ENCODE measurements around the gene HSD17B12.
"Not testable (repeated sequence)": the region's sequence is repeated elsewhere in the genome, so short reads cannot be mapped to it uniquely, and the experiment has no call there.

Gene HSD17B12

DNA sequence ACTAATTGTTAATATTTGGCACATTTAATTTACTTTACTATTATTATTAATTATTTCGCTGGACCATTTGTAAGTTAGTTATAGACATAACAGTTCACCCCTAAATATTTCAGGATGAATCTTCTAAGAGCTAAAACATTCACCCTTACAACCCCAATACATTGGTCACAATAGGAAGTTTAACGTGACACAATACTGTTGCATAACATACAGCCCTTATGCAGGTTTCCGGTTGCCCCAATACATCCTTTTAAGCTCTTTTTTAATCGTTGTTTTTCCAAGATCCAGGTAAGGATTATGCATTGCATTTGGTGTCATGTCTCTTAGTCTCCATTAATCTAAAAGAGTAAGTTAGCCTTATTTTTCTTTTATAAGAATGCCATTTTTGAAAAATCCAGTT, 71.2 kb downstream of the HSD17B12 start:
- no peak for TF ChIP-seq POLR2A (IDR thresholded peaks at IDR 0.05; ENCODE audit: low read depth, low read length)
- TF ChIP-seq POLR2AphosphoS5 (IDR thresholded peaks at IDR 0.05; ENCODE audit: low read depth, low read length) = no peak
- no peak for TF ChIP-seq TAF1 (IDR thresholded peaks at IDR 0.05; ENCODE audit: borderline replicate concordance, low read depth, low read length)
- FAIRE-seq = peak; percentile 27
- DNase-seq (ENCODE audit: insufficient read length) = no peak

DNA sequence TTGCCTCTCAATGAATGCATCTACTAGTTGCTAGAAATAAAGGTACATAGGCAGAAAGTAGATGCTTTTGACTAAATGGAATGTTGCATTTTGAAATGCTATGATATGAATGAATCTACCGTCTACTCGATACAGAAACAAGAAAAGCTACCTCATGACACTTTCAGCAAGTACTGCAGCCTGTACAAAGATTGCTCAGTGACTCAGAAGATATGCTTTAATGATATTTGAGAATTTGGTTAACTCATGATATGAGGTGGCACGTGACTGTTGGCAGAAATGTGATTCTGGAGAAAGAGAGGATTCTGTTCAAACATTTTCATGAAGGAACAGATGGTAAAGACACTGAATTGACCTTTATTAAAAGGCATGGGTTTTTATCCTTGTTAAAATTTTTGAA, 76.0 kb downstream of the HSD17B12 start:
- TF ChIP-seq POLR2A (IDR thresholded peaks at IDR 0.05; ENCODE audit: low read depth, low read length) = no peak
- no peak for TF ChIP-seq TAF1 (IDR thresholded peaks at IDR 0.05; ENCODE audit: borderline replicate concordance, low read depth, low read length)
- no peak for TF ChIP-seq POLR2AphosphoS5 (IDR thresholded peaks at IDR 0.05; ENCODE audit: low read depth, low read length)
- peak; percentile 51 for FAIRE-seq
- DNase-seq (ENCODE audit: insufficient read length) = no peak

DNA sequence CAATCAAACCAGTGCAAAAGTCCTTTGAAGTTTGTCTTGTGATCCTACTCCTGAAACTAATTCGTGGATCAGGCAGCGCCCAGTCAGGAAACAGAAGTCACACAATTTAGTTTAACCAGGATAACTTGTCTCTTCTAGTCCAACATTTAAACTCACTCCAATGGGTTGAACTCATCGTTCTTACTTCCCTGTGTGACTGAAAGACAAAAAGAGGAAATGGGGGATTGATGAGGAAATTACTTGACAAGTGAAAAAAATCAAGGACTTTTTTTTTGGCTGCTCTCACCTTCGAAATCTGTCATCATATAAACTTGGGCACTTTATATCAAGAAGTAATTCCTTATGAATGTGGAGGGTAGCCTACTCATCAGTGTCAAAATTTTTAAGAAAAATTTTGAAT, 78.4 kb downstream of the HSD17B12 start:
- TF ChIP-seq TAF1 (IDR thresholded peaks at IDR 0.05; ENCODE audit: borderline replicate concordance, low read depth, low read length) = no peak
- TF ChIP-seq POLR2A (IDR thresholded peaks at IDR 0.05; ENCODE audit: low read depth, low read length) = no peak
- TF ChIP-seq POLR2AphosphoS5 (IDR thresholded peaks at IDR 0.05; ENCODE audit: low read depth, low read length) = no peak
- peak; percentile 48 for FAIRE-seq
- DNase-seq (ENCODE audit: insufficient read length) = no peak

DNA sequence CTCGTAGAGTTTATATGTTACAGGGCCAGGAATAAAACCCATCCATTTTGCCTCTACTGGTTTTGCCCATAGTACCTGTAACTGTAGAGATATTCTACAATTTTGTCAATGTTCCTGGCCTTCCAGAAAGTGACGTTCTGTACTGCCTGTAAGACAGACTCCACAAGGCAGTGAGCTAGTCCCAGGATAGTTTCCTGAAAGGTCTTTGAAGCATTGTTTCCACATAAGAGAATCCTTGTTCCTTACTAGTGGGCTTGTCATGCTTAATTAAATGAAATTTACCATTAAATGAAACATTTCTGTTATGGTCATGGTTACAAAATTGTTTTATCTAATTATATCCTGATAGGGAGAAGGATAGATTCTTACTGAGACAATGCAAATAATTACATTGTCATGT, 80.4 kb downstream of the HSD17B12 start:
- DNase-seq (ENCODE audit: insufficient read length) = no peak
- no peak for FAIRE-seq
- TF ChIP-seq POLR2A (IDR thresholded peaks at IDR 0.05; ENCODE audit: low read depth, low read length) = no peak
- TF ChIP-seq TAF1 (IDR thresholded peaks at IDR 0.05; ENCODE audit: borderline replicate concordance, low read depth, low read length) = no peak
- TF ChIP-seq POLR2AphosphoS5 (IDR thresholded peaks at IDR 0.05; ENCODE audit: low read depth, low read length) = no peak

DNA sequence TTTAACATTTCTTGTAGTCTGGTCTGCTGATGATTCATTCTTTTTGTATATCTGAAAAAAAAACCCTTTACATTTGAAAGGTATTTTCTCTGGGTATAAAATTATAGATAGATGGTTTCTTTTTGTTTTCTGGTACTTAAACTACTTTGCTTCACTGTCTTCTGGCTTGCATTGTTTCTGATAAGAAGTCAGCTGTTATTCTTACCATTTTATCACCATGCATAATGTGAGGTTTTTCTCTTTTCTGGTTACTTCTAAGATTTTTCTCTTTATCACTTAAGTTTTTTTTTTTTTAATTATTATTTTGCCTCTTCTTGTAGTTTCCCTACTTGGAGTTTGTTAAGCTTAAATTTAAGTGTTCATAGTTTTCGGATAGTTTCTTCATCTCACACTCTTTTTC, 84.7 kb downstream of the HSD17B12 start:
- DNase-seq (ENCODE audit: insufficient read length) = no peak
- no peak for TF ChIP-seq POLR2A (IDR thresholded peaks at IDR 0.05; ENCODE audit: low read depth, low read length)
- no peak for TF ChIP-seq POLR2AphosphoS5 (IDR thresholded peaks at IDR 0.05; ENCODE audit: low read depth, low read length)
- no peak for TF ChIP-seq TAF1 (IDR thresholded peaks at IDR 0.05; ENCODE audit: borderline replicate concordance, low read depth, low read length)
- no peak for FAIRE-seq

DNA sequence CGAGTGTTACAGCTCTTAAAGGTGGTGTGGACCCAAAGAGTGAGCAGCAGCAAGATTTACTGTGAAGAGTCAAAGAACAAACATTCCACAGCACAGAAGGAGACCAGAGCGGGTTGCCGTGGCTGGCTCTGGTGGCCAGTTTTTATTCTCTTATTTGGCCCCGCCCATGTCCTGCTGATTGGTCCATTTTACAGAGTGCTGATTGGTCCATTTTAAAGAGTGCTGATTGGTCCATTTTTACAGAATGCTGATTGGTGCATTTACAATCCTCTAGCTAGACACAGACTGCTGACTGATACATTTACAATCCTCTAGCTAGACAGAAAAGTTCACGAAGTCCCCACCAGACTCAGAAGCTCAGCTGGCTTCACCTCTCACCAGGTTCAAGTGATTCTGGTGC, 88.1 kb downstream of the HSD17B12 start:
- not testable (repeated sequence) for DNase-seq (ENCODE audit: insufficient read length); FAIRE-seq

DNA sequence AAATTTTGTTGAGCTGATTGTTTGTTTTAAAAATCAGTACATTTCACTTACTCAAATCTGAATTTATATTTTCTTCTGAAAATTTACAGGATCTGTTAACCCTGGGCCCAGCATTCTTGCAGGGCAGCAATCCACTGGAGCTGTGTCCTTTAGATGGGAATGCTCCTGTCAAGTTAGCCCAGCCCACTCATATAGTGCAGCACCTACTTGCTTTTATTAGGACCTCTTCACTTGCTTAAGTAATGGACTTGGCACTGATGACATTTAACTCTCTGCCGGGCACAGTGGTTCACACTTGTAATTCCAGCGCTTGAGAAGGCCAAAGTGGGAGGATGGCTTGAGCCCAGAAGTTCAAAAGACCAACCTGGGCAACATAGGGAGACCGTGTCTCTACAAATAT, 89.6 kb downstream of the HSD17B12 start:
- FAIRE-seq = no peak
- no peak for DNase-seq (ENCODE audit: insufficient read length)
- TF ChIP-seq POLR2AphosphoS5 (IDR thresholded peaks at IDR 0.05; ENCODE audit: low read depth, low read length) (no peak), POLR2A (IDR thresholded peaks at IDR 0.05; ENCODE audit: low read depth, low read length) (no peak), TAF1 (IDR thresholded peaks at IDR 0.05; ENCODE audit: borderline replicate concordance, low read depth, low read length) (no peak)

DNA sequence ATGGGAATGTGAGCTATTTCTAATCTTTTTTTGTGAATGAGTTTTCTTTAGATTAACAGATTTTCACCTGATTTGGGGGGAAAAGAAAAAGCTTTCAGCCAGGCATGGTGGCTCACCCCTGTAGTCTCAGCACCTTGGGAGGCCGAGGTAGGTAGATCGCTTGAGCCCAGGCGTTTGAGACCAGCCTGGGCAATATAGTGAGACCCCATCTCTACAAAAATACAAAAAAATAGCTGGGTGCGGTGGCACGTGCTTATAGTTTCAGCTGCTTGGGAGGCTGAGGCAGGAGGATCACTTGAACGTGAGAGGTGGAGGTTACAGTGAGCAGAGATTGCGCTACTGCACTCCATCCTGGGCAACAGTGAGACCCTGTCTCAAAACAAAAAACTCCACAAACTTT, 92.2 kb downstream of the HSD17B12 start:
- no peak for DNase-seq (ENCODE audit: insufficient read length)
- TF ChIP-seq TAF1 (IDR thresholded peaks at IDR 0.05; ENCODE audit: borderline replicate concordance, low read depth, low read length) (no peak), POLR2AphosphoS5 (IDR thresholded peaks at IDR 0.05; ENCODE audit: low read depth, low read length) (no peak), POLR2A (IDR thresholded peaks at IDR 0.05; ENCODE audit: low read depth, low read length) (no peak)
- no peak for FAIRE-seq

DNA sequence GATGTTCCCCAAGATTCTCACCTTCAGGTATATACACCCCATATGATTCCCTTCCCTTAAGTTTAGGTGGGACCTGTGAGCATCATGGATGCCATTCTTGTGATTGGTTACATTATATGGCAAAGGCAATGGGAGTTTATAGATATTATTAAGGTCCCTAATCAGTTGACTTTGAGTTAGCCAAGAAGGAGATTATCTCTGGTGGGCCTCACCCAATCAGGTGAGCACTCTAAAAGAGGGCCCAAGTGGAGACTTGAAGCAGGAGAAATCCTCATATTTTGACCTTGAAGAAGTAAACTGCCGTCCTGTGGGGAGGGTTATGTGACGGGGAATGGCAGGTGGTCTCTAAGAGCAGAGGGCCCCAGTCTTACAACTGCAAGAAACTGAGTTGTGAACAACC, 94.2 kb downstream of the HSD17B12 start:
- no peak for TF ChIP-seq POLR2AphosphoS5 (IDR thresholded peaks at IDR 0.05; ENCODE audit: low read depth, low read length)
- TF ChIP-seq POLR2A (IDR thresholded peaks at IDR 0.05; ENCODE audit: low read depth, low read length) = no peak
- TF ChIP-seq TAF1 (IDR thresholded peaks at IDR 0.05; ENCODE audit: borderline replicate concordance, low read depth, low read length) = no peak
- DNase-seq (ENCODE audit: insufficient read length) (no peak), FAIRE-seq (no peak)

DNA sequence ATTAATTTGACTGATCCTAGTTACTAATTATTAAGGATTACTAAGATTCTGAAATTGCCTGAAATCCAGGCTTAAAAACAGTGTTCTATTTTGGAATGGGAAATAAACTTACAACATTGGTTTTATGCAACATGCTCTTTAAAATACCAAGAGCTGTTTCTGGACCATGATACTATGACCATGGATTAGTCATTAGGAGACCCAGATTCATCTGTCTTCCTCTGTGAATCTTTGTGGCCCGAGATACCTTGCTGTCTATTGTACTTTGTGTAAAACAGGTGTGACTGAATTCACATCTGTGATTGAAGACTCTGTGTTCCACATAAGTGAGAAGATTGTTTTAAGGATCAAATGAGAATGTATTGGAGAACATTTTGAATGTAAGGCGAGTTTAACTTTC, 98.8 kb downstream of the HSD17B12 start:
- no peak for FAIRE-seq
- DNase-seq (ENCODE audit: insufficient read length) = no peak
- no peak for TF ChIP-seq TAF1 (IDR thresholded peaks at IDR 0.05; ENCODE audit: borderline replicate concordance, low read depth, low read length)
- no peak for TF ChIP-seq POLR2A (IDR thresholded peaks at IDR 0.05; ENCODE audit: low read depth, low read length)
- TF ChIP-seq POLR2AphosphoS5 (IDR thresholded peaks at IDR 0.05; ENCODE audit: low read depth, low read length) = no peak

DNA sequence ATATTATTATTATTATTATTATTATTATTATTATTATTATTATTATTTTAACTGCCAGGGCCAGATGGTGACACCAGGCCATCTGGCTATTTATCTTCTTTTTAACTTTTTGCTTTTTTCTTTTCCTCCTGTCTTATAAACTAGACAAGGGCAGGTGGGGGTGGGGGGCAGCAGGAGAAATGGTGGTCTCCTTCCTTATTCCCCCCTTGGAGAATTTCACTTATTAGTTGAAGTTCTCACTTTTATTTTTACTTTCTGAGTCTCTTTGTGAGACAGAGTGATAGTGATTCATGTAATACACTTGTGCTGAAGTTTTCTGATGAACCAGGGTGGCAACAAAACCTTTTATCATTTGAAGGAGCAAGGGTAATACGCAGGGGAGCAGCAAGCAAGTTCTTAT, 103.8 kb downstream of the HSD17B12 start:
- DNase-seq (ENCODE audit: insufficient read length) (no peak), FAIRE-seq (no peak)
- TF ChIP-seq POLR2A (IDR thresholded peaks at IDR 0.05; ENCODE audit: low read depth, low read length) (no peak), TAF1 (IDR thresholded peaks at IDR 0.05; ENCODE audit: borderline replicate concordance, low read depth, low read length) (no peak), POLR2AphosphoS5 (IDR thresholded peaks at IDR 0.05; ENCODE audit: low read depth, low read length) (no peak)

DNA sequence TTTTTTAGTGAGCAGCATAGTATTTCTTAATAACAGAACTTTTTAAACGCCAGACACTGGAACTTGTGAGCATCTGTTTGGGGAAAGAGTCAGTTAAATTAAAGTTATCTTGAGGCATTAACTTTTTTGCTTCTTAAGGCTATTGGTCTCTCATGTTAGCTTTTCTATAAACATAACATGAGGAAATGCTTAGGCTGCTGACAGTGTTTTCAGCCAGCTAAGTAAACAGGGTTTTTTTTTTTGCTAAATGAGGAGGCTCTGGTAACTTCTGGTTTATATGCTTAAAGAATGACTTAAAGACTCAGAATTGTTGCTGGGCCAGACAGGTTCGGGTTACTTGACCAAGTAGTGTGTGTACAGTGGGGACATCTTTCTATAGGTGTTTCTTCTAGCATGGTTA, 104.3 kb downstream of the HSD17B12 start:
- DNase-seq (ENCODE audit: insufficient read length) = no peak
- FAIRE-seq = no peak
- TF ChIP-seq POLR2AphosphoS5 (IDR thresholded peaks at IDR 0.05; ENCODE audit: low read depth, low read length) (no peak), POLR2A (IDR thresholded peaks at IDR 0.05; ENCODE audit: low read depth, low read length) (no peak), TAF1 (IDR thresholded peaks at IDR 0.05; ENCODE audit: borderline replicate concordance, low read depth, low read length) (no peak)

DNA sequence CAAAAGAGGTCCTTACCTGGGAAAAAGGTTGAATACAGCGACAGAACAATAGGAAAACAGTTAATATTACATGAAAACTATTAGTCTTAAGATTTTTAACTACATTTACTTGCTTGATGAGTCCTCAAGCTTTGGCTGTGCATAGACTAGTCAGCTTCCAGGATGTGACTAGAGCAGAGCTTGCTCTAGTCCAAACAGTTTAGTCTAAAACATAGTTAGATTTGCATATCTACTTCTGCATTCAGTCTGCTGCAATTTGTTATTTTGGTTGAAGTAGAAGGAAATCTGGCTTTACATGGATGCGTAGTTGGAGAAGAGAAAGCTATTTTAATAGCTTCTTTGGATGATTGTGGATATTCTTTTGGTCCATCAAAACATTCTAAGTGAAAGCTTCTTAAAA, 104.8 kb downstream of the HSD17B12 start:
- no peak for DNase-seq (ENCODE audit: insufficient read length)
- no peak for FAIRE-seq
- TF ChIP-seq POLR2A (IDR thresholded peaks at IDR 0.05; ENCODE audit: low read depth, low read length) = no peak
- no peak for TF ChIP-seq POLR2AphosphoS5 (IDR thresholded peaks at IDR 0.05; ENCODE audit: low read depth, low read length)
- no peak for TF ChIP-seq TAF1 (IDR thresholded peaks at IDR 0.05; ENCODE audit: borderline replicate concordance, low read depth, low read length)
